ENCODE results near the gene MYBBP1A.

MYBBP1A gene

DNA sequence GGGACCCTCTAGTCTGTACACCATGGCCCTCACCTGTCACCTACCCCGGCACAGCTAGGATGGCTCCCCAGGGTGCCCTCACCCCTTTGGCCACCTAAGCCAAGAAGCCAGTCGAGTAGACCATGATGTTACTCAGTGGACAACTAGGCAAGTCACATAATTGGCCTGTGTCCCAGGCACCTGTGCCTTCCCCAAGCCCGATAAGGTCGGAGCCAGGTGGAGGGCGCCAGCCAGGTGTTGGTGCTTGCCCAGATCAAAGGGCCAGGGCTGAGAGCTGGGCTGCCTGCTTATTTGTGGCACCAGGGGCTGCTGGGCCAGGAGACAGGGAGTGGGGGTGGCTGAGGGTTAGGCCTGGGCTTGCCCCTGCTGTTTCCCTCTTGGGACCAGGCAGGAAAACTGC is 39.7 kb downstream of the MYBBP1A start:
- DNase-seq = no peak

DNA sequence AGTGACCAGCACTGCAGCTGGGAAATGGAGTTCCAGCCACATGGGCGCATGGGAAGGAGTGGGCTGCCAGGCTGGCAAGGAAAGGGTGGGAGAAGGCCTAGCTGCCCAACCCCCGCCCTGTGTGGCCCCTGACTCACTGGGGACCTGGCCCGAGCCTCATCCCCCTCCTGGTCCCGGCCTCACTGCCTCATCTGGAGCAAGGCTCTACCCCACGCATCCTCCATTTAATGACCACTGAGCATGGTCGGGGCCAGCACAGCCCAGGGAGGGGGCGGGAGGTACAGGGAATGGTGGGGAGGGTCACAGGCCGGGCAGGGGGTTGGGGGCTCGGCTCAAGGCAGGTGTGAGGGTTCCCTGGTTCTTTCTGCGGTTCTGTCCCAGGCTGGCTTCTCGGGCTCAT is 40.4 kb downstream of the MYBBP1A start:
- no peak for DNase-seq

DNA sequence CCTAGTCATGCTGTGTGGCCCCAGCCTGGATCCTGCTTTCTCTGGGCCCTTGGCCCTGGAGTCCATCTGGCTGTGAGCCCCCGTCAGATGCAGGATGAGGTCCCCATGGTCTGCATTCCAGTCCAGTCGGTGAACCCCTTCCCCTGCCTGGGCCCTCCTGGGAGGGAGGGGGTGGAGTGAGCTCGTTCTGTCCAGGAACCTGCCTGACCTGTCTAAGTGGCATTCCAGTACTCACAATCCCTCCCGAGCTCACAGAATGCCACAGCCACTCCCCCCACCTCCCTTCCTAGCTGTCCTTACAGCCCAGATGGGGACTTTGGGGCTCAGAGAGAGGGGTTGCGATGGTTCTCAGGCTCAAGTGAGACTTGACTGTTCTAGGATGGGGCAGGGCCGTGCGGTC is 41.0 kb downstream of the MYBBP1A start:
- DNase-seq = no peak

DNA sequence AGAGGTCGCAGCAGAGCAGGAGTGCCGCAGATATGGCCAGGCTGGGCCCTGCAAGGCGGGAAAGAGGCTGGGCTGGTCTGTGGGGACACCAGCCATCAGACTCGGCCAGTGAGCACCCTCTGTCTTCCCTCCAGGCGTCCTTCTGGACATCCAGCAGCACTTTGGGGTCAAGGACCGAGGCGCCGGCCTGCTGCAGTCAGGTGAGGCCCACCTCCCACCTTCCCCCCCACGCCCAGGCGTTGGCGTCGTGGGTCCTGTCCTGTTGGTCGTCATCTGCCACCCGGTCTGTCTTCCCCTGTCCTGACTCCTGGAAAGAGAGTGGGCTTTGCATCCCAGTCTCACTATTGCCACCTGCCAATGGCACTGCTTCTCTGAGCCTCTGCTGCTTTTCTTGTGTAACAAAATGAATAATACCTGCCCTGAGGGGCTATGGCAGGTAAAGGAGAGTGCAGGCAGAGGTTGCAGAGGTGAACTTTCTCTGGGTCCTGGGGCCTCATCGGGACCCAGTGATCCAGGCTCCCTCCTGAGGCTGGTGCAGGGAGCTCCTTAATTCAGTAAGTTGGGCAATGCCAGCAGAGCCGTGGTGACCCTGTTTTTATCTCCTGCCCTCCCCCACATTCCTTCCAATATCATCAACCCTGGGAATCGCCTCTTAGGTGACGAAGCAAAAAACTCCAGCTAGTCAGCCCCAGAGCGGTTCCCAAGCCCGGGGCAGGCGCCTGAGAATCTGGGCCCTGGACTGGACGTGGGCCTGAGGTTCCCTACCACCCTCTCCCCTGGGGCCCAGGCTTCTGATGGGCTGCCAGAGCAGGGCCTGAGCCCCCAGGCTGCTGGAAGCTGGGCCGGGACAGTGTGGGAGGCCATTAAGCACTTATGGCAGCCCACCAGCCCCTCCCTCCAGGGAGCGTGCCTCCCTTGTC is 41.8 kb downstream of the MYBBP1A start:
- no peak for DNase-seq

DNA sequence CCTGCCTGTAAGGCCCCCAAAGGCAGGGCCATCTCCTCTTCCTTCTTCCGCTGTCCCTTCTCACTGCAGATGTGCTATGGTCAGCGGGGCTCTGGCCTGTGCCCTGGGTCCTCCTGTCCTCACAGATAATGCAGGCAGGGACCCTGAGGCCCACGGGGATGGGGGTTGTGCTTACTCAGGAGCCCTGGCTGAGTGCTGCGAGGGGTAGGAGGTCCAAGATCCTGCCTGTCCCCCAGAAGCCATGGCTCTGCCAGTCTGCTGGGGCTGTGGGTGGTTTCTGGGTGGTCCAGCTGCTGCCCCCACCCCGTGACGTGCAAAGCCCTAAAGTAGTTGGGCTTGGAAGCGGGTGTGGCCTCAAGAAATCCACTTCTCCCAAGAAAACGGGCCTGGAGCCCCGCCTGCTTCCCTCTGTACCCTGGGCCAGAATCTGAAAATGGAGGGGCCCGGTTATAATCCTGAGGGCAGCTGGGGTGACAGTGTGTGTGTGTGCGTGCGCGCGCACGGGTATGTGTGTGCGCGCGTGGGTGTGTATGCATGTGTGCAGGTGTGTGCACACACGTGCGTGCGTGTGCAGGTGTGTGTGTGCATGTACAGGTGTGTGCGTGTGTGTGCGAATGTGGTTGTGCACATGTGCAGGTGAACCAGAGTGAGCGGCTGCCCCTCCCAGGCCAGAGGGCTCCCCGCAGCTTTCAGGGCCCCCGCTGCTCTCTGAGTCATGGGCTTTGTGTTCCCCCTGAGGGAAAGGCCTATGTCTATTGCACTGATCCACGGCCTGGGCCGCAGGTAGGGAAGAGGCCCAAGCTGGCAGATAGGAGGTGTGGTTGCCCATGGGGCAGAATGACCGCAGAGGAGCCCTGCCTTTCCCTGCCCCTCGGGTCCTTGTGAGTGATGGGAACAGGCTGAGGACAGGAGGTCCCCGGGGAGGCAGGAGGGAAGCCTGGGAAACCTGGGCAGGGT is 42.8 kb downstream of the MYBBP1A start:
- DNase-seq = no peak

DNA sequence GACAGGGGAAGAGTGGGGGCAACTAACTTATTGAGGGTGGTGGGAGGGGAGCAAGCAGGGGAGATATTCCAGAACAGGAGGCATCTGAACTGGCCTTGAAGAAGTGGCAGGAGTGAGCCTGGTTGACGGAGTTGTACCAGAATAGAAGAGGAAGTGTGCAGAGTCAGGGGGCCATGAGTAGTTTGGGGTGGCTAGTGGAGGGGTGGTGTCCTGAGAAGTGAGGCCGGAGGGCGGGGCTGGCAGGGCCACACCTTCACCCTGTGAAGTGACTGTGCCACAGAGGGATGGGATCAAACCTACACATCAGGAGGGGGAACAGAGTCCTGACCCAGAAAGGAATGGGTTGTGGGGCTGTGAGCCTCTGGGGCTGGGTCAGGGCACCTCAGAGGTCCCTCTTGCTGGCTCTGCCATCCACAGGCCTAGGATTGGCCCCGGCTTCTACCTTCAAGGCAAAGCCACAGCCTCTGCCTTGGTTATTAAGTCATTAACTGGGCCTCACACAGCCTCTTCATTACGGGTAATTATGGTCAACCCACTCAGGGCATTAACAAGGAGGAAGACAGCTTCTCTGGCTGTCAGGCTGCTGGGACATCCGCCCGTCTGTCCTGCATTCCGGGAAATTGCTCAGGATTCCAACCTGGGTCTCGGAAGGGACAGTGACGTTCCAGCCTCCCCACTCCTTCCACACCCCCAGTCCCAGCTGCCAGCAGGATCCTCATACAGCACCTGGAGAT is 43.8 kb downstream of the MYBBP1A start:
- DNase-seq = no peak

DNA sequence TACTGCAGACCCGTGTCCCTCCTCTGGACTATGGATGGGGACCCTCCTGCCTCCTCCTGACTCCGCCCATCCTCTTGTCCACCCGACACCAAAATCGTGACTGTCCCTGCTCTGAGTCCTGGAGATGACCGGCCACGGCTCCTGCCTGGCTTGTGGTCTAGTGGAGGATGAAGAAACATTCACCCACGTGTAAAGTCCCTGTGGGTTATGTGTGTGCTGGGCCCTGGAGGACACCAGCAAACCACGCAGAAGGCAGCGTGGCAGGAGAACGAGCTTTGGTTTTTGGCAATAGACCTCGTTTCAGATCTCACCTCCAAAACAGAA is 44.6 kb downstream of the MYBBP1A start:
- DNase-seq = no peak

DNA sequence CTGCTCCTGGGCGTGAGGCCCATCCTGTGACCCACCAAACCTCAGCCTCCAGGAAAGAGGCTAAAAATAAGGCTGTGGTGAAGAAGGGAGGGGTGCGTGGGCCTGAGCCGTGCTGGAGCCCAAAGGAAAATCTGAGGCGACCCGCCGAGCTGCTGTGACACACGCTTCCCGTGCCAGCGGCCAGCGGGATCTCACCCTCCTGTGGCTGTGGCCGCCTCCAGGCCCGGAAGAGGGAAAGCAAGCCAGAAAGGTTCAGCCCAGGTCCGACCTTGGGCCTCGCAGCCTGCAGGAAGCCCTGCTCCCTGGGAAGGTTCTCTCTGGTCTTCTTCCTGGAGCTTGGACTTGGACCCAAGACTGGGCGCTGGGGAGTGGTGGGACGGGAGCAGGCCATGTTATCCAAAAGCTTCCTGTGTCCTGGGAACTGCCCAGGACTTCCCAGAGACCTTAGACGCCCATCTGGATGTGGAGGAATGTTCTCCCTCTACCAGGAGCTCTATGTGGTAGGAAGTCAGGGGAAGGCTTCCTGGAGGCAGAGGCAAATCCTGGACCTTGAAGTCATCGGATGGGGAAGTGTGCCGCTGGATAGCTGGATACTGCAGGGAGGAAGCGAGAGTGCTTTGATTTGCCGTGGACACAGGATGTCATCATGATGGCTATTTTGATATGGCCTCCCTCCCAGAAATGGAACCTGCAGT is 45.1 kb downstream of the MYBBP1A start:
- no peak for DNase-seq

DNA sequence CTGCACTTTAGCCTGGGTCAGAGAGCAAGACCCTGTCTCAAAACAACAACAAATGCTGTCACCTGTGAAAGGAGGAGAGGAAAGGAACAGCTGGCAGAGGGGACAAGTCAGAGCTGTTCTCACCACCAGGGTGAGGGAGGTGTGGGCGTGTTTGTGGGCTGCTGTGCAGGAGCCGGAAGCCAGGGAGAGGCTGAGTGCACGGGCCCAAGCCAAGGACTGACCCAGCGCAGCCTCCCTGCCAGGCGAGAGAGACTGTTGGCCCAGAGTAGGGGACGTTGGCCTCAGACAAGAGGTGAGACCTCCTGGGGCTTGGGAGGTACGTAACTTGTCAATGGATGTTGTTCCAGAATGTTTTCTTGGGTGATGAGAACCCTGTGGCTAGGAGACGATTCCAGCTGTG is 45.8 kb downstream of the MYBBP1A start:
- DNase-seq = no peak

DNA sequence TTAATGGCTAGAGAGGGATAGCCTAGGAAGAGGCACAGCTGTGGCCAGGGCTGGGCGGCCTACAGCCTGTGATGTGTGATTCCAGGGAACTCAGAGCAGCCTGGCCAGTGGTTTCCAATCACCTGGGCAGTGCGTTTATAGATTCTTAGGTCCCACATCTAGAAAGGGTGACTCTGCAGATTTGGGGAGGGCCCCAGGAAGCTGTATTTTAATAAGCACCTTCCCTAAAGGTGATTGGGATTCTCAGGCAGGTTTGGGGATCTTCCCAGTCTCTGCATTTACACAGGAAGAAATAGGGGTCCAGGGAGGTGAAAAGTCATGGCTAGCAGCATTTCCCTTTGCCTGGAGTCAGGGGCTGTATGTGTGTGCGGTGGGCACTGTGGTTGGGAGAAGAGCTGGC is 47.0 kb downstream of the MYBBP1A start:
- DNase-seq = no peak

DNA sequence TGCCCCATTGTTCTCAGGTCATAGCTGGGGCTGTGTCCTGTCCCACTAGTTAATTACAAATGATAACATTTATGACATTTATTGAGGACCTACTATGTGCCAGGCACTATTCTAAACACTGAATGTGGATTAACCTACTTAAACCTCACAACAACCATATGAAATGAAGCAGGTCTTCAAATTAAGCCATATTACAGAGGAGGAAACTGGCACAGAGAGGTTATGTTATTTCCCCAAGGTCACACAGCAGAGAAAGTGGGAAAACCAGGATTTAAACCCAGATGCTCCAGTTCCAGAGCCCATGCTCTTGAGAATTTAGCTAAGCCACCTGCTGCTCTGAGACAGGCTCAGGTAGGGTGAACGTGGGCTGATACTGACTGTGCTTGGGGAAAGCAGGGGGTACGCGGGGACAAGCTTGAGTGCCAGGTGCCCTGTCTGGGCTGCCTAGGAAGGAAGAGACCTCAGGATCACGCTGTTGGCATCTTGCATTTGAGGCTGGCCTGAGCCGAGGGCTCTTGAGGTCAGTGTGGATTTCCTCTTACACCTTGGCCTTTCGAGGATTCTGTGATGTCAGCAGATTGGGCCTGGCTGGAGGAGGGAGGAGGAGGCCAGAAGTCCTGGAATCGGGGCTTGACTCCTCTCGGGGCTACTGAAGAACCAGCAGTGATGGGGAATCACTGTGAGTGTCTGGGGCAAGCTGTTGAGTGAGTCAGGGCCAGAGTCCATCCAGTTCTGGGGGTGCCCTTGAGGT is 47.6 kb downstream of the MYBBP1A start:
- DNase-seq = no peak

DNA sequence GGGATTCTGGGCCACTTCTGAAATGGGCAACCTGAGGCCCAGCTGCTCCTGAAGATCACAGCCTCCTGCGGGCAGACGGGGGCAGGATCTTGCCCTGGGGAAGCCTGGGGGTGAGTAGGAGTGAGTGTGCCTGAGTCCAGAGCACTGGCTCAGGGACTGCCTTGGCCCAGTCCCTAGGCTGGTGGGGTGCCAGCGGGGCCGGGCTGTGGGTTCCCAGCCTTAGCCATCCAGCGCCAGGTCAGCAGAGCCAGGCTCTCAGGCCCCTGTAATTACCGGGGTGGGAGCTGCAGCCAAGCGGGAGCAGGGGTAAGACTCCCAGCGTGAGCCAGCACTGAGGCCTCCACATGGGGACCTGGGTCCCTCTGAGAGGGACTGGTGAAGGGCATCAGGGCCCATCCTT is 48.3 kb downstream of the MYBBP1A start:
- DNase-seq = no peak

DNA sequence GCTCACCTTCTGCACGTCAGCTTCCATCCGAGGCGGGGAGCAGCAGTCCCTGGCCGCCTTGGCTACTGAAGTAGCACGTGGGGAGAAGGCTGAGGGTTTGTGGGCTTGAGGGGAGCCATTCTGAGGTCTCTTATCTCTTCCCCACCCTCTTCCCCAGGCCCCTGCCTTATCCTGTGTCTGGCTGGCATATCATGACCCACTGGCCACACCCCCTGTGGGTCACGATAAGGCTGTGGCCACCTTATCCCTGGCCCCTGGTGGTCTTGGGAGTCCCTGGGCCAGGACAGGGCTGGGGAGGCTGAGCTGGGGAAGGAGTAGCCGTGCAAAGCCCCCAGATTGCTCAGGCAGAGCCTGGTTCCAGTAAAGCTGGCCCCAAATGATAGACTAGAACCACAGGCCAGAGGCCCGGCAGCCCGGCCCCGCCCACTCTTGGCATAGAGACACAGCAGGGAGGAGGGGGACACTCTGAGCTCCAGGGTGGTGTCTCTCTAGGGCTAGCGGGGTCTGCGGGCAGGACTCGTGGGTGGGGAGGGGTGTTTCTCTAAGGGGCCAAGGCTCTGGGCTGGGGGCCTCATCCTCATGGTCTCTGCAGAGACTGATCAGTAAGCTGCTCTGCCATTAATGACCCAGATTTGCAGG is 48.9 kb downstream of the MYBBP1A start:
- DNase-seq = no peak

DNA sequence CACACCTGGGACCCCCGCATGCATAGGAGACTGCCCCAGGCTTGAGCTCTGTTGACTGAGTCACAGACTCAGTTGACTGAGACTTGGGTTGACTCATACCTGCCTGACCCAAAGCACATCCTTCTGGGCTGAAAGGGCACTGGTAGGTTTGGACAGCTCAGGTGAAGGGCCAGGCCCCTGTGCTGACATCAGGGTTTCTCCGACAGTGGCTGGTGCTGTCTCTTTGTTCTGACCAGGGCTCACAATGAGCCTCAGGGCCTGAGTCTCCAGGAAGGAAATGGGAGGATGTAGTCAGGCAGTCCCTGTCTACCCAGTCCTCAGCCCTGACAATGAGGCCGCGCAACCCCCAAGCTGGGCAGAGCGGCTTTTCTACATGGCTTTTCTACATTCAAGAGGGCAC is 50.0 kb downstream of the MYBBP1A start:
- no peak for DNase-seq

DNA sequence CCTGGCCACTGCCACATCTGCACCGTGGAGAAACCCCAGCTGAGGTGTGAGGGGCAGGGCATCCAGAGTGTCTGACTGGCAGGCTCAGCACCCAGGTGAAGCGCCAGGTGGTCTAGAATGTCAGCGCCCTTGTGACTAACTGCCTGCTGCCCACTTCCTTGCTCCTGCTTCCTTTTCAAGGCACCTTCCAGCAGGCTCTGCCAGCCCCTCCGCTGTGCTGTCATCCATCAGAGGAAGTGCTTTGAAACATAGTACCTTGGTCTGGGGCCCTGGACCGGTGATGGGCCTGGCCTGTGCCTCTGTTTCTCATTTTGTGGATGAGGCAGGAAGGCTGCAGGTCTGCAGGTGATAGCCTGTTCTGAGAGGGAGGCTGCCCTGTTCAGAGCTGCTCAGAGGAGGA is 51.0 kb downstream of the MYBBP1A start:
- DNase-seq = no peak

DNA sequence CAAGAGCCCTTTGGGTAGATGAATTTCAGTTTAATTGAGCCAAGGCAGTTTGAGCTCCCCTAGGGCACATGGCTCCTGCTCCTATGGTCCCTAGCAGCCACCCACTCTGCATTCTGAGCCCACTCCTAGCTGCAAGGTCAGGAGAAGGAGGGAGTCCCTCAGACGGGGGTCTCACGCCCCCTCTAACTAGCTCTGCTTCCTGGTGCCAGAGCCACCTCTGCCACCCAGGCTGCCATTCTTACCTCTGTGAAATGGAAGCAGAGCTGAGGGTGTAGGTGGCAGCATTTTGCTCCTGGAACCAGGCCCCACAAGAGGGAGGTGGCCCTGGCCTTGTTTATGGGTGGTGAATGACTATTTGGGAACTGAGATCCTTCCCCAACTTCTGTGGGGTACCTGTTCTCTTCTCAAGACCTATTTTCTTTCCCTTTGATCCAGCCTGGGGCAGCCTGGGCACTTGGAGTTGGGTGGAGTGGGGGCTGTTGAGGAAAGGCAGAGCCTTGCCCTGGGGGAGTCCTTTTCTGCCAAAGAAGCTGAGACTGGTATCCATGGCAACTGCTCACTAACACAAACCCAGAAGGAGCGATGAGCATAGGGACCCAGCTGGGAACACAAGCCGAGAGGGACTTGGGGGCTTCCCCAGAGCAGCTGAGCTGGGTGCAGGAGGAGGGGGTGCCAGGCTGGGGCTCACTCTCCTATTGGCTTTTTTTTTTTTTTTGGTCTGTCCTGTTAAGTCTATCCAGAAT is 51.7 kb downstream of the MYBBP1A start:
- DNase-seq = no peak

DNA sequence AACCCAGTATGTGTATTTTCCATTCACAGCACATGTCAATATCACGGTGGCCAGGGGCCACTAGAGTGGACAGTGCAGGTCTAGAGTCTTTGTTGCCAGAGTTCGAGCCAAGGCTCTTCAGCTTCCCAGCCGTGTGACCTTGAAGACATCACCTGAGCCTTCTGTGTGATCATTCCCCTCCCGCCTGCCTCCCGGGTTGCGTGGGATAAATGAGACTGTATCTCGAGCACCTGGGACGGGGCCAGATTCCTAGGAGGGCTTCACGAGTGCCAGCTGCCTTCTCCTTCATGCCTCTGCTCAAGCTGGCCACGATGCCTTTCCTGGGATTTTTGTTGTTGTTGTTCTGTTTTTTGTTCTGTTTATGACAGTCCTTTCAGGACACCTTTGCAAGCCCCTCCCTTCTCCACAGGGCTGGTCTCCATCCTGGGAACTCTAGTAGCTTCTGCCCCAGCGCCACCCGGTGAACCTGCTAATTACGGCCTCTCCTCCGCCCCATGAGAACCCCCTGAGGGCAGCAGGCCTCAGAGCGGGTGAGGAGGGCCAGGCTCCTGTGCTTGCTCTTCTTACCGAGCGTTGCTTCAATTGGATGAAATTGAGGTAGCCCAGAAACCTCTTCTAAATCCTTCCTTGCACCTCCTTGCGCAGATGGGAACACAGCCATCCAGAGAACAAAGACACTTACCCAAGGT is 52.6 kb downstream of the MYBBP1A start:
- no peak for DNase-seq

DNA sequence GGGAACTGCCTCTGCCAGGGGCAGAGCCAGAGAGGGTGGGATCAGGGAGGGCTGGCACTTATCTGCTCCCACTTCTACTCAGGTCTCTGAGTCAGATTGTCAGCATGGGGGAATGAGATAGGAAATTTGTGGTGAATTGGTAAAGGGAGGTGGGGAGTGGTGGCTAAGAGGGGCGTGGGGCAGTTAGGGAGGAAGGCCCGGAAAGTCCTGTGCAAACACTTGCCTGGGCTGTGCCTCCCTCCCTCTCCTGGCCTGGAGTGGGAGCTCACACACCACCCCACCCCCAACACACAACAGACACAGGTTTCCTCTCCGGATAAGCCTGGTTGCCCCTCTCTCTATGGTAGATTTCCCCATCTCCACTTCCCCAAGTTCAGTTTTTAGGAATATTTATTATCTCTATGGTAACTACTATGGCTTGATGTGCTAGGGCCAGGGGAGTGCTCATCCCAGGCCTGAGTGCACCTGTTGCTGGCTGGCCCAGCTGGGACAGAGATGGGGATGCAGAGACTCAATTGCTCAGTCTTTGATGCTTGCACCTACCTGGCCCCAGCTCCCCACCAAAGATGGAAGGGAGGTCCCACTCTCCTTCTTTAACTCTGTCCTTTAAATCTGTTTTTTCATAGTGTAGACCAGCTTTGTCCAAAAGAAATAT is 53.8 kb downstream of the MYBBP1A start:
- no peak for DNase-seq

DNA sequence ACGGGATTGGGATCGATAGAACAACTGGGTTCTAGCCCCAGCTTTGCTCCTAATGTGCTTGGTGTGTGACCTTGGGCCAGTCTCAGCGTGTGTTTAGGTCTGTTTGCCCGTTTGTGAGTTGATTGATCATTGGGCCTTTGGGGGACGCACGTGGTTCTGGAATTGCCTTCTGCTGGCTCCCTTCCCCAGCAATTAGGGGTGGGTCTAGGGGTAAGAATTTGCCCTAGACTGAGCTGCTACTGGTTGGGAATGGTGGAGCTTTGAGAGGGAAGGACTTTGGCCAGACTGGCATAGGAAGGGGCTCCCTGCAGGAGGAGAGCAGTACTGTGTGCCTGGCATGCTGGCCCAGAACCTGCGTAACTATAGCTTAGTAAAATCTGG is 55.0 kb downstream of the MYBBP1A start:
- DNase-seq = no peak

Data from stimulated activated CD4-positive, alpha-beta T cell treated with anti-CD3 and anti-CD28 coated beads, Interleukin-2, amount 100 ng/mL, for 48 hours (primary cell).